ENCODE data around the gene PAX9.
"Not testable (repeated sequence)": the region's sequence is repeated elsewhere in the genome, so short reads cannot be mapped to it uniquely, and the experiment has no call there.

Gene PAX9

GRCh38 chr14:36676236-36676635 is 14.6 kb downstream of the PAX9 start:
- no peak for FAIRE-seq

- FAIRE-seq: no peak
Observed at GRCh38 chr14:36682338-36682737, 20.7 kb downstream of the PAX9 start.

DNA sequence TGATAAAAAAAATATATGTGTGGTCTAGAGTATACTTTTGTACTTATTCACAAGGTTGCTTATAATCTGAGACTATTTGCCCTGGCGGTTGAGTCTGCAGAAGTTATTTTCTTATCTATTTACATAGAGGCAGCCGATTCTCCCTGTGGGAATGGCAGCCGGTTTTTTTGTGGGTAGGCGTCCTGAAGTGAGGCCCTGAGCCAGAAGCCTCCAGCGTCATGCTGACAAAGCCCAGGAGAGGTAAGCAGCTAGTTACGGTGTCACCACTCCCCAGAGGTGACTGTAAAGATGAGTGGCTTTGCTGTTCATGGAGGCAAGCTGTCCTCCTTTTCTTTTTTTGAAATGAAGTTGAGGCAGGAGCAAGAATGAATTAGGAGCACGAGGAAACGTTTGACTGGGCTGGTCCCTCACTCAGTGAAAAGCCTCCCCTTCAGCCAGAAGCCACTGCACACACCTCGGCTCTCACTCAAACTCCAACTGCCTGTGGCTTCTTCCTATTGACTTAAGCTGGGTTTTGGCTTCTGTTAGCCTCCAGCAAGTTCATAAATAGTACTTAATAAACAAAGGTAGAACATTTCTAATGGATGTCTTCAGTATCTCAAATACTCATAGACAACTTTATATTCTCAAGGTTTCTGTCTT is 21.5 kb downstream of the PAX9 start:
- no peak for FAIRE-seq

GRCh38 chr14:36684946-36685345 is 23.3 kb downstream of the PAX9 start:
- FAIRE-seq: no peak

GRCh38 chr14:36690311-36691040 is 28.8 kb downstream of the PAX9 start:
- FAIRE-seq: no peak

DNA sequence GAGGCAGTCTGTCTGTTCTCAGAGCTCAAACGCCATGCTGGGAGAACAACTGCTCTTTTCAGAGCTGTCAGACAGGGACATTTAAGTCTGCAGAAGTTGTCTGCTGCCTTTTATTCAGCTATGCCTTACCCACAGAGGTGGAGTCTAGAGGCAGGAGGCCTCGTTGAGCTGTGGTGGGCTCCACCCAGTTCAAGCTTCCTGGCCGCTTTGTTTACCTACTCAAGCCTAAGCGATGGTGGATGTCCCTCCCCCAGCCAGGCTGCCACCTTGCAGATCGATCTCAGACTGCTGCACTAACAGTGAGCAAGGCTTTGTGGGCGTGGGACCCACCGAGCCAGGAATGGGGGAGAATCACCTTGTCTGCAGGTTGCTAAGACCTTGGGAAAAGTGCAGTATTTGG is 37.8 kb downstream of the PAX9 start:
- not testable (repeated sequence) for FAIRE-seq

DNA sequence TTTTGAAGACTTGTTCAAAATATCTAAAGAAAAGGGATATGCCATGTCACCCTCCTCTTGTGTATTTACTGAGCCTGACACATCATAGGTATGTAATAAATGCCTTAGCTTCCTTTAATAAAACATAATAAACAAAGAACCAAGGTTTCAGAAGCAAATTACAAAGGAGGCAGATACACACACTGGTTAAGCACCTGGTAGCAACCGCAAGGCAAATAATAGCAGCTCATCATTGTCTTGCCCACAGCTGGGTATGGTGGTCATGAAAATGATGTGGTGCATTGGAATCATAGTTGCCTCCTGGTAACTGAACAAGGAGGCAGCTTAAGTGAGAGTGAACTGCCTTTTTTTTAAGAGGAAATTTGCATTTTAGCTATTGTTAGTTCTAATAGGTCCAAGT is 39.0 kb downstream of the PAX9 start:
- FAIRE-seq: no peak

- FAIRE-seq: no peak
Observed at GRCh38 chr14:36701132-36701531, 39.5 kb downstream of the PAX9 start.

- FAIRE-seq: no peak
Observed at GRCh38 chr14:36702474-36702873, 40.8 kb downstream of the PAX9 start.

DNA sequence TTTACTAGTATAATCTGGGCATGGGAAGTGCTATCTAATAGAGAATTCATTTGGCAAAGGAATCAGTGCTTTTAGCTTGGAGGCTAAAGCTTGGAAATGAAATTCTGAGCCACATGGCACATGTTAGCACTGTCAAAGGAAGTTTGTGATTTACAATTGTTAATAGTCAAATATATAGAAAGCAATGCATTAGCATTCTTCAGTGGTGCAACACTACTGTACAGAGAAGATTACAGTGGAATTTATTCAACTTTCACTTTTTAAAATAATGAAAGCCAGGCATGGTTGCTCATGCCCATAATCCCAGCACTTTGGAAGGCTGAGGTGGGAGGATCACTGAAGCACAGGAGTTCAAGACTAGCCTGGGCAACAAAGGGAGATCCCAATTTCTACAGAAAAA is 45.9 kb downstream of the PAX9 start:
- FAIRE-seq: no peak

DNA sequence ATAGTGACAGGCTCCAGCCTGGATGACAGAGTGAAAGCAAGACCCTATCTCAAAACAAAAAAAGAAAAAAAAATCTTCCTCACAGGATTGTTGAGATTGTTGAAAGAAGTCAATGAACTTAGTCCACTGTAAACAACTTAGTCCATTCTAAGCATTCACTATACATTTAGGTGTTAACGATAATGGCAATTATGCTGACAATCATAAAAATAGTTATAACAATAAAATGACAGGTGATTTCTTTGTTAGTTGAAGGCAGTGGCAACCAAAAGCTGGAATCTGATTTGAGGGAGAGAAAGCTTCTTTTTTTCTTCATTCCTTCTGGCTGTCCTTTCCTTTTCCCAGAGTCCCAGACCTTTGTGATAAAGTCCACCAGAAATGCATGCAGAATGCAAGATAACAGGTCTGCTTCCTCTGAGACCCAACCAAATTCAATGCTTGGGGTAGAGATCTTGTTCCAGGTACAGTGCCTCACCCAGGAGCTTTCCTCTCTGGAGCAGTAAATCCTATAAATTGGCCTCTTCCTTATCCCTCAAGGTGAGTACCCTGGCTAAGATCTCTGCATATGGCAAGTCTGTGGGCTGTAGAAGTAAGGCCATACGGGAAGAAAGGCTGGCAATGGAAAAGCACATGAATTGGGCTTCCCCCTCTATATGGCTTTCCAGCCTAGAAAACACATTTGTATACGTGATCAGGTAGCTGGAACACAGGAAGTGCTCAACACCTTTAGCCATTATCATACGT is 52.5 kb downstream of the PAX9 start:
- FAIRE-seq: no peak

GRCh38 chr14:36716614-36717184 is 55.0 kb downstream of the PAX9 start:
- FAIRE-seq: no peak

- FAIRE-seq: no peak
Observed at GRCh38 chr14:36717363-36717762, 55.7 kb downstream of the PAX9 start.

DNA sequence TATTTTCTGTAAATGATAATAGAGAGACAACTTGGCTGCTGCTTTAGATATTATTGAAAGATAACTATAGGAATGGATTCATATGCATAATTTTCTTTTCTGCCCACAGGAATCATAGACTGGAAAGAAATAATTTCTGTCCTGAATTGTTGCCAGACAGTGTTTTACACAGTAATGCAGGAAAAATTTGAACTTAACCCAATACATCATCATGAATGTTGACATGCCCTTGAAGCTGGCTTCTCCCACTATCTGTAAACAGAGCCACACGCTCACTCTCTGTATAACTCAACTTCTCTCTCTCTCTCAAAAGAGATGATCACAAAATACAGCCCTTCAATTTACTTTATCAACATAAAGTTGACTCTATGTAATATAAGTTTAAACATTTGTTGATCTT is 56.6 kb downstream of the PAX9 start:
- FAIRE-seq: no peak

DNA sequence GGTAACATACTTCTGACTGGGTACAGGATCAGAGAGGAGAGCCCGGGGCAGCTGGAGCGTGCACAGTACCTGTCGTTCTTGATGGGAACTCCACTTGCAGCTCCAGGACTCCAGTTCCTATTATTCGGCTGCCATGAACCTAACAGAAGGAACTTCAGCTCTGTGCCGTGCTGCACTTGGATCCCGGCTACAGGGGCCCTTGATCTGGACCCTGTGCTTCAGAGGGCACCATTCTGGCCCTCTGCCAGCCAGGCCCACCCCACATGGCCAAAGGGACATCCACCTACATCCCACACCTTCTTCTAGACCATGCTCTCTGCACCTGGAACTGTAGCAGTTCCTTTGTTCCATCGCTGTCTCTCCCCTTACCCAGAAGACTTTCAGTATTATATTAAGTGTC is 58.2 kb downstream of the PAX9 start:
- no peak for FAIRE-seq

DNA sequence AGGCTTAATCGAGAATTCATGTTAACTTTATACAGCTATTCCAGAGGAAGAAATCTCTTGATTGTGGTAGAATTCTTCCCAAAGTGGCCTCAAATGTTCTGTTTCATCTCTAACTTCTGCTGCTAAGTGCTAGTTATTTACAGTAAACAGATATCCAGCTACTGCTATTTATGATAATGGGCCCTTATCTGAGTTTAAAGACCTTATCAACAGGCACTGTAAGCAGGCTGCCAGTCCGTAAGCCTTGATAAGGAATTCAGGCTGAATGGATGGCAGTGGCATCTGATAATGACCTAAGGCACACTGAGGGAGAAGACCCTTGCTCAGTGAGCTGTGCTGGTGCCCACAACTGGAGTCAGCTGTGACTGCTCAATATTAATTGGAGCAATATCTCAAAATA is 59.0 kb downstream of the PAX9 start:
- no peak for FAIRE-seq

DNA sequence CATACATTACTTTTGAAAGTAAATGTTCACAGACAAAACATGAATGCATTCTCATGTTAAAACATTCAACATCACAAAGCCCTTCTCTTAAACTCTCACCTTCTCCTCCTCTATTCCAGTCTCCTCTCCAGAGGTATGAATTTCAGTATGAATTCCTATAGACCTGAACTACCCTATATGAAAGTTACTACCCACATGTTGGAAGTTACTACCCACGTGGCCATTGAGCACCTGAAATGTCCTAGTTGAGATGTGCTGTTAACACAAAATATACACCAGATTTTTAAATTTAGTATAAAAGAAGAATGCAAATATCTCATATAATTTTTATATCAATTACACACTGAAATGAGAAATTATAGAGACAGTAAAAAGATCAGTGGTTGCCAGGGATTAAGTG is 60.2 kb downstream of the PAX9 start:
- no peak for FAIRE-seq

GRCh38 chr14:36723530-36723929 is 61.9 kb downstream of the PAX9 start:
- FAIRE-seq: no peak

DNA sequence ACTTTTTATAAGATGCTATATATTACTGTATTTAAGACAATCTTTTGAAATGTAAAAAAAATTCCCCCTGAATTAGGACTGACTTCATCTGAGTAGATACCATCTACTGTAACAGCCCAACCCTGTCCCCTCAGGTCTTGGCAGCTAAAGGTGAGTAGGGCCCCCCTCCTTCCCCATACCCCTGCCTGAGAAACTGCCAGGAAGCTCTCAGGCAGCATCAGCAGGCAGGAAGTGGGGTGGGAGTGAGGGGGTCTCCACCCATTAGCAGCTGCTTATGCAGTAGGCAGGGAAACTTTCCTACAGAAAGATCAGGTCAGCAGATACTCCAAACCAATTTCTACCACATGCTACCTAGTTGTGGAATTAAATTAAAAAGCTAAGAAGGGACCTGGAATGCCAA is 62.5 kb downstream of the PAX9 start:
- FAIRE-seq: no peak

- FAIRE-seq: no peak
Observed at GRCh38 chr14:36726128-36726527, 64.5 kb downstream of the PAX9 start.
